ENCODE results near the gene MRPL55.

MRPL55 gene

GRCh38 chr1:228065543-228066347 is 43.4 kb downstream of the MRPL55 start:
- H3K4me3 ChIP-seq (ENCODE audit: low read depth, low read length): no peak overlapping the region
- no peak for TF ChIP-seq CTCF (IDR thresholded peaks at IDR 0.05; ENCODE audit: low read depth, low read length)

GRCh38 chr1:228064741-228065542 is 44.2 kb downstream of the MRPL55 start:
- no peak for TF ChIP-seq CTCF (IDR thresholded peaks at IDR 0.05; ENCODE audit: low read depth, low read length)
- H3K4me3 ChIP-seq (ENCODE audit: low read depth, low read length): no peak overlapping the region

- no peak for TF ChIP-seq CTCF (IDR thresholded peaks at IDR 0.05; ENCODE audit: low read depth, low read length)
- H3K4me3 ChIP-seq (ENCODE audit: low read depth, low read length): no peak overlapping the region
Measured at GRCh38 chr1:228064296-228064695, 44.8 kb downstream of the MRPL55 start.

GRCh38 chr1:228063251-228064191 is 45.6 kb downstream of the MRPL55 start:
- no peak for TF ChIP-seq CTCF (IDR thresholded peaks at IDR 0.05; ENCODE audit: low read depth, low read length)
- no peak overlapping the region for H3K4me3 ChIP-seq (ENCODE audit: low read depth, low read length)

GRCh38 chr1:228062812-228063211 is 46.3 kb downstream of the MRPL55 start:
- H3K4me3 ChIP-seq (ENCODE audit: low read depth, low read length): no peak overlapping the region
- no peak for TF ChIP-seq CTCF (IDR thresholded peaks at IDR 0.05; ENCODE audit: low read depth, low read length)

GRCh38 chr1:228062085-228062791 is 46.9 kb downstream of the MRPL55 start:
- no peak overlapping the region for H3K4me3 ChIP-seq (ENCODE audit: low read depth, low read length)

More at GRCh38 chr1:228062085-228062791, 46.9 kb downstream of the MRPL55 start:
- TF ChIP-seq CTCF (IDR thresholded peaks at IDR 0.05; ENCODE audit: low read depth, low read length): no peak
